Muscle of leg (tissue), 11 donors: Measurements from ENCODE around the gene EXOC6B. TPM values are rescaled to one million over a fixed set of nuclear protein-coding genes. Genes with fewer than 3 reads are reported as not detected.
A peak's percentile ranks its signal among the peaks of the same experiment; 100 is the strongest.

Experiments
- DNase-seq: peaks from one replicate; pipeline ENCODE4 v3.0.0; 2013
- H3K27ac ChIP-seq: one replicate; pipeline ENCODE4 v1.5.1; 2013; ENCODE audit warnings: mild to moderate bottlenecking, low read length, control low read depth
- H3K27me3 ChIP-seq: one replicate; pipeline ENCODE4 v1.6.1; 2013; ENCODE audit warnings: low read length; ENCODE audit not compliant: control insufficient read depth, insufficient read depth
- H3K36me3 ChIP-seq: one replicate; pipeline ENCODE4 v1.6.1; 2013; ENCODE audit warnings: low read length; ENCODE audit not compliant: control insufficient read depth, insufficient read depth
- H3K4me1 ChIP-seq: one replicate; pipeline ENCODE4 v1.6.1; 2013; ENCODE audit warnings: low read length; ENCODE audit not compliant: control insufficient read depth, insufficient read depth
- H3K4me3 ChIP-seq: one replicate; pipeline ENCODE4 v1.5.1; 2013; ENCODE audit warnings: low read length, control low read depth
- H3K9me3 ChIP-seq: replicated peaks from 2 replicates; pipeline ENCODE4 v1.6.1; 2013; ENCODE audit warnings: low read depth, low read length; ENCODE audit not compliant: control insufficient read depth
- WGBS: methylation state at CpG from one replicate; pipeline ENCODE4 v1.1.5; 2013; ENCODE audit warnings: missing lambda C conversion rate; ENCODE audit not compliant: insufficient coverage; 5-methylcytosine and 5-hydroxymethylcytosine counted together
- polyA plus RNA-seq, 8 donors: library from polyadenylated mRNA; unstranded; fragments of 120-200 nt; gene quantifications; one replicate each; pipeline versions ENCODE4 v1.2.1 to v1.2.3, GENCODE V29; 2013; ENCODE audit warnings: inconsistent platforms in 1 of 8, low replicate concordance in 1 of 8; ENCODE audit not compliant: insufficient read length in 8 of 8, insufficient read depth in 1 of 8
- total RNA-seq: library from RNA; stranded (reverse); fragments of 120-200 nt; gene quantifications from one replicate; pipeline ENCODE4 v1.2.4, GENCODE V29; 2013

EXOC6B gene
- total and polyA plus RNA-seq, 9 donors = 8.5 to 17.1 (median 10.8) TPM

DNA sequence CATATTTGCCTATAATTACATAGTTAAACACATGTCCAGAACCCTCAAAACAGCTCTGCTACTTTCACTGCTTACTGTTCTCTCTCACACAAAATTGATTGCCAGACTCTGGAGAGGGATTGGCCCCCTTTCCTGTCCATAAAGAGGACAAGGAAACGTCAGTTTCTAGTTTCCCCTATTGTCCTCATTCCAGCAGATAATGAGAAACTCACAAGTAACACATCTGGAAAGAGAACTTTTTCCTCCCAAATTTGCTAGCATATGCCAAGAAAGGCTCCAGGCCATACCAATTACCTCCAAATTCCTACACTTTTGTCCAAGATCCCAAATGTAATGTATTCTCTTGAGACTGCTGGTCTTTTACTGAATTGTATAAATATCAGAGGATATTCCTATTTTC lies 200.5 kb downstream of the EXOC6B start:
- H3K36me3 ChIP-seq = no peaks in the 10 kb centered on the region
- peak; percentile 92 for DNase-seq
- no peaks in the 10 kb centered on the region for H3K4me1 ChIP-seq
- H3K9me3 ChIP-seq = no peaks in the 10 kb centered on the region
- no peaks in the 10 kb centered on the region for H3K27me3 ChIP-seq
- WGBS = 10% methylated on average over 1 of the region's 1 CpG
- no peak overlapping the region for H3K27ac ChIP-seq
- no peak overlapping the region for H3K4me3 ChIP-seq

- no peaks in the 10 kb centered on the region for H3K27me3 ChIP-seq
- no peaks in the 10 kb centered on the region for H3K36me3 ChIP-seq
- H3K4me3 ChIP-seq = no peak overlapping the region
- no peaks in the 10 kb centered on the region for H3K4me1 ChIP-seq
- H3K9me3 ChIP-seq = no peaks in the 10 kb centered on the region
- H3K27ac ChIP-seq = no peak overlapping the region
- no peak for DNase-seq
Measured at GRCh38 chr2:72623481-72623880, 202.4 kb downstream of the EXOC6B start.

- no peak for DNase-seq
- Histone ChIP-seq H3K9me3 (no peaks in the 10 kb centered on the region), H3K4me3 (no peak overlapping the region), H3K36me3 (no peaks in the 10 kb centered on the region), H3K4me1 (no peaks in the 10 kb centered on the region), H3K27ac (no peak overlapping the region), H3K27me3 (no peaks in the 10 kb centered on the region)
- 100% methylated on average over 2 of the region's 3 CpGs for WGBS
Measured at GRCh38 chr2:72619626-72620025, 206.2 kb downstream of the EXOC6B start.

DNA sequence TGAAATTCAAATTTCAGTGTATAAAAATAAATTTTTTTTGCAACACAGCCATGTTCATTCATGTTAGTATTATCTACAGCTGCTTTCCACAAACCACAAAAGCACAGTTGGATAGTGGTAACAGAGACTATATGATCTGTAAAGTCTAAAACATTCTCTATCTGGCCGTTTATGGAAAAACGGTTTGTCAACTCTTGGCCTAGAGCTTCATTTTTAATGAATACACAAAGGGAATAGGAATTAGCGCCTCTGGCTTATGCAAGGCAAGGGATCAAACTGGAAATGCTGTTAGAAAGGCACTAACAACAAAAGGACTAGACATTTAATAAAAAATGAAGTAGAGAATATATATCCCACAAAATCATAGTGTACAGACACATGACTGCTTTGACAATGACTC lies 211.9 kb downstream of the EXOC6B start:
- no peak overlapping the region for H3K4me3 ChIP-seq
- H3K4me1 ChIP-seq = no peaks in the 10 kb centered on the region
- no peaks in the 10 kb centered on the region for H3K27me3 ChIP-seq
- DNase-seq = no peak
- H3K9me3 ChIP-seq = peaks cover 2% of the 10 kb centered on the region
- WGBS = no CpG with 5 or more reads among the region's 3 CpGs
- H3K27ac ChIP-seq = no peak overlapping the region
- no peaks in the 10 kb centered on the region for H3K36me3 ChIP-seq

DNA sequence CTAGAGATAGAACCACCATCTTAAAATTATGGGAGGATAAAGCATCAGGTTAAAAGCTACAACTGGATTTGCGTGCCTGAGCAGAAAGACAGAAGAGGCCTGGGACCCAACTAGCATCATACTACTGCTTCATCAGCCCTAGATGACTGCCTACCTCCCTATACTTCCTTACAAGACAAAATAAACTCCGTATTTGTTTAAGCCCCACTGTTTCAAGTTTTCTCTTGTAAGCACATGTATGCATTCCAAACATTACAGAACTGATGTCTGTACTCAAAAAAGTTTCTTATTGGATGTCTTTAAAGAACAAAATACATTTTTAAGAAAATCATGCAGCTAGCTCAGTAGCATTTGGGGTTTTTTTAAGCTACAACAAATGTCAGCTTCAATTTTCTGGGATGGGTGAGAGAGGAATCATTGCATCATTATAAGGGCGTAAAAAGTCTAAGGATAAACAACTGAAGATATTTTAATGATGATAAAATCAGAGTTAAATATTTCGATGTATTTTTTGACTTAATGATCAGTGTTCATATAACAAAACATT lies 213.1 kb downstream of the EXOC6B start:
- H3K4me1 ChIP-seq = no peaks in the 10 kb centered on the region
- no peaks in the 10 kb centered on the region for H3K27me3 ChIP-seq
- DNase-seq = no peak
- WGBS = no CpG with 5 or more reads among the region's 4 CpGs
- H3K4me3 ChIP-seq = no peak overlapping the region
- H3K27ac ChIP-seq = no peak overlapping the region
- peaks cover 2% of the 10 kb centered on the region for H3K9me3 ChIP-seq
- no peaks in the 10 kb centered on the region for H3K36me3 ChIP-seq

DNA sequence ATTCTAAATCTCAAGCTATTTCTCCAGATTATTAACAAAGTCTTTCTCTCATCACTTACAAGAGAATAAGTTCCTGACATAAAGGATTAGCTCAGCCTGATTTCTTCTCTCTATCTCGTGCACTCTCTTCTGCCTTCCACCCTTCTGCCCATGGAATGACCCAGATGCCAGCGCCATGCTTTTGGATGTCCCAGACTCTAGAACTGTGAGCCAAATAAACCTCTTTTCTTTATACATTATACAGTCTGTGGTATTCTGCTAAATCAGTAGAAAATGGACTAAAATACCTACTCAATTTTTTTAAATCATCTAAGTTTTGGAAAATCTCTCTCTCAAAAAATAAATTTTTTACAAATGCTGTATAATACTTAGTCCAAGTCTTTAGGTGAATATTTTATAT lies 218.6 kb downstream of the EXOC6B start:
- H3K27me3 ChIP-seq = no peaks in the 10 kb centered on the region
- H3K27ac ChIP-seq = no peak overlapping the region
- no peaks in the 10 kb centered on the region for H3K36me3 ChIP-seq
- DNase-seq = no peak
- peaks cover 2% of the 10 kb centered on the region for H3K4me1 ChIP-seq
- WGBS = 80% methylated on average over 1 of the region's 2 CpGs
- H3K9me3 ChIP-seq = peaks cover 2% of the 10 kb centered on the region
- no peak overlapping the region for H3K4me3 ChIP-seq

GRCh38 chr2:72605836-72606442 lies 219.9 kb downstream of the EXOC6B start:
- peak; percentile 27 for DNase-seq
- H3K27ac ChIP-seq = no peak overlapping the region
- no peak overlapping the region for H3K4me3 ChIP-seq
- no peaks in the 10 kb centered on the region for H3K36me3 ChIP-seq
- no CpG with 5 or more reads among the region's 3 CpGs for WGBS
- peaks cover 2% of the 10 kb centered on the region for H3K9me3 ChIP-seq
- no peaks in the 10 kb centered on the region for H3K27me3 ChIP-seq
- H3K4me1 ChIP-seq = peaks cover 2% of the 10 kb centered on the region

DNA sequence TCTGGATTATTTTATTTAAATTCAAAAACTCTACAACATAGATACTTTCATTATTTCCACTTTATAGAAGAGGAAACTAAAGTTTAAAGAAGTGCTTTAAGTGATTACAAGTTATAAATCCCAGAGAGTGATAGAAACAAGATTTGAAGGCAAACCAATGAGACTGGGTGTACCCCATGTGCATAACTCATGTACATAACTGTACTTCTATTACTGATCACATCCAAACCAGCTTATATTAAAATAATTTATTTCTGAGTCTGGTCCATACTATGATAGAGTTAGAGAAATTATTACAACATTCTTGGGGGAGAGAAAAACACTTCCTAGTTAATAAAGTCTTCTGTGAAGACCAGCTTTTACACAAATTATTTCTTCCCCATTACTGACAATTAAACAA lies 221.4 kb downstream of the EXOC6B start:
- Histone ChIP-seq H3K36me3 (no peaks in the 10 kb centered on the region), H3K4me3 (no peak overlapping the region), H3K27ac (no peak overlapping the region), H3K27me3 (no peaks in the 10 kb centered on the region), H3K4me1 (peaks cover 2% of the 10 kb centered on the region), H3K9me3 (no peaks in the 10 kb centered on the region)
- DNase-seq = no peak

DNA sequence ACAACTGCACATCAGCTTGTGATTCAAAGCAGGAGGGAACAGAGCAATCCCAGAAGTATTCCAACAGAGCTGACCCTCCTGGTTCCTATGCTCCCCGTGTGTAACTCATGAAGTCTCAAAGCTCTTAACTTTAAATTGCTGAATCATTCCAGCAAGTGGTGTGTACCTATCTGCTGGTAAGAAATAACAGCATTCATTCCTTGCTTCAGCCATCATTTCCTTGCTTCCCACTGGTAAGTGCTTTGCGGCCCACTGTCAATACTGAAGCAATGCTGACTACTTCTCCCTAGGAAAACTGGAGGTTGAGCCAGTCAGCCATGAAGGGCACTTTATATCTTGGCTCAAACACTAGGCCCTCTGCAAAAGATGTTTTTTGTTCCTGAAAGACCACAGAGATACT lies 222.4 kb downstream of the EXOC6B start:
- Histone ChIP-seq H3K9me3 (no peaks in the 10 kb centered on the region), H3K4me3 (no peak overlapping the region), H3K27ac (no peak overlapping the region), H3K27me3 (no peaks in the 10 kb centered on the region), H3K4me1 (peaks cover 2% of the 10 kb centered on the region), H3K36me3 (no peaks in the 10 kb centered on the region)
- WGBS = 19% methylated on average over 2 of the region's 2 CpGs
- peak; percentile 29 for DNase-seq

DNA sequence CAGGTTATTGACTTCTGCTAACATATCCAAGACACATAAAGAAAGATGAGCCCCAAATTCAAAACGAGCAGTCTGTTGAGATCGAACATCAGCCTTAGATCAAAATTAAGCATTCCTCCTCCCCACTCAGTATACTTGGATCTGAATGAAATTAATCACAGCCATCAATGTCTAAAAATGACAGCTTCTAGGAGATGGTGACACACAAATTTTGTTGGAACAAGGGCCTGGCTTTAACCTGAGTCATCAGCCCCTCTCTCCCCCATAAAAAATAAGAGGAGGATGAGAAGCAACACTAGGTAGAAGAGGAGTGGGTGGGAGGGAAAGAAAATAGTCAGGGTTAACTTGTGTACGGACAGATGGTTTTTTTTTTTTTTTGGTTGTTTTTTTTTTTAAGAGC lies 223.1 kb downstream of the EXOC6B start:
- Histone ChIP-seq H3K4me1 (peaks cover 2% of the 10 kb centered on the region), H3K4me3 (no peak overlapping the region), H3K9me3 (no peaks in the 10 kb centered on the region), H3K27me3 (no peaks in the 10 kb centered on the region), H3K36me3 (no peaks in the 10 kb centered on the region), H3K27ac (no peak overlapping the region)
- DNase-seq = no peak
- WGBS = no CpG with 5 or more reads among the region's 3 CpGs

DNA sequence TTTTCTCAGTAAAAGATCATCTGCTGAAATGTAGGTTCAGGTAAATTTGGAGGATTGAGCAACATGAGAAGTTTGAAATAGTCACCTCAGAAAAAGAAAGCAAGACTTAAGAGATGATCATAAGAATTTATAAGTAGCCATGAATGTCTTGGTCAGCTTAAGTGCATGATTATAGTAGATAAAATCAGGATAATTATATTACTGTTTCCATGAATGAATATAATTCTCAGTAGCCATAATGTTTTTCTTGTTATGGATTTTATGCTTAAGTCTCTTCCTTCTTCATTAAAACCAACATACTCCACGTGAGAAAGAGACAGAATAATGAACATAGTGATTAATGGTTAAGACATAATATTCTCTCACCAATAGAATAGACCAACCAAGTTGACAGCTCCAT lies 223.7 kb downstream of the EXOC6B start:
- Histone ChIP-seq H3K27me3 (no peaks in the 10 kb centered on the region), H3K36me3 (no peaks in the 10 kb centered on the region), H3K4me3 (no peak overlapping the region), H3K27ac (no peak overlapping the region), H3K4me1 (peaks cover 2% of the 10 kb centered on the region), H3K9me3 (no peaks in the 10 kb centered on the region)
- no CpG with 5 or more reads among the region's 1 CpG for WGBS
- no peak for DNase-seq
